MM.1S (cell line): ENCODE measurements around the gene NEK6.

Source experiments
- CTCF ChIP-seq: fragments of 300-600 bp; sonication (generic); IDR thresholded peaks from 2 replicates; pipeline ENCODE4 v1.5.1; 2016; ENCODE audit warnings: antibody characterized with exemption, low read length, mixed read lengths
- EZH2 ChIP-seq: fragments of 300-600 bp; sonication (generic); optimal IDR thresholded peaks from 2 replicates; pipeline ENCODE3; 2017; ENCODE audit warnings: low read depth, mild to moderate bottlenecking, antibody characterized with exemption, low read length, mixed read lengths
- EZH2phosphoT487 ChIP-seq: fragments of 300-600 bp; sonication (generic); IDR thresholded peaks from 2 replicates; pipeline ENCODE4 v1.6.1; 2018; ENCODE audit warnings: antibody characterized with exemption, low read length

GRCh38 chr9:124315882-124316281 lies 58.1 kb downstream of the NEK6 start:
- TF ChIP-seq CTCF (no peak), EZH2 (no peak), EZH2phosphoT487 (no peak)
